HG03045 (cell line): ENCODE measurements around the gene ZG16B.

Experiments
- ATAC-seq: cut with Tn5 transposase; IDR thresholded peaks from one replicate; pipeline ENCODE4 v1.9.1; 2021; ENCODE audit warnings: mild to moderate bottlenecking, moderate library complexity; ENCODE audit not compliant: unreplicated experiment

ZG16B gene

GRCh38 chr16:2860826-2861567 lies 30.9 kb downstream of the ZG16B start:
- no peak for ATAC-seq

DNA sequence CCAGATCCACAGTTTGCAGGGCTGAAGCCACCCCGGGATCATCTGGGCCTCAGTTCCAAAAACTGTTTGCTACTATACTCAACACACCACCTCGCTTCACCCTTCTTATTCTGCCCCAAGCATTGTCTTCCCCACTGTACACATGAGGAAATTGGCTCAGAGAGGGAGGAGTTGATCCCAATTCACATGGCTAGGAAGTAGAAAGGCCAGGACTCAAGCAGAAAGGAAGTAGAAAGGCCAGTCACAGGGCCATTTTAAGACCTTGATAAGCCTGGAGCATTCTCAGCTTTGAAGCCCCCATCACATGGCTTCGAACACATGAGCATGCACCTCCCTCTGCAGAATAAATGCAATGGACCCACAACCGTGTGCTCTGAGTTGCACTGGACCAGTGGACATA lies 35.5 kb downstream of the ZG16B start:
- no peak for ATAC-seq

DNA sequence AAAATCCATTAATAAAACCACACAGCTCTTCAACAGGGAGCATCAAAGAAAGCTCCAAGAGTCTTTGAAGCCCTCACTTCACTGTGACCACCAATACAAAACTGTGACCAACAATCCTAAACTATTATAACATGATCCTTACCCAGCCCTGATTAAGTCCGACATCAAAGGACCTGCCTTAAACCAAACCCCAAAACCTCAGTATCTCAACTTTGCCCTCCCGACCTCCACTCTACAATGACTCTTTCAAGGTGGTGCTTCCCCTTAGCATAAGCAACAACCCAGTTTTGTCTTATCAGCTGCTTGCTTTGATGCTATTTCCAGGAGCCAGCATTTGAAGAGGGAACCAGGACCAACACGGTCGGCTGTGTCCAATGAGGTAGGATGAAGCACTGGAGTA lies 36.3 kb downstream of the ZG16B start:
- no peak for ATAC-seq

DNA sequence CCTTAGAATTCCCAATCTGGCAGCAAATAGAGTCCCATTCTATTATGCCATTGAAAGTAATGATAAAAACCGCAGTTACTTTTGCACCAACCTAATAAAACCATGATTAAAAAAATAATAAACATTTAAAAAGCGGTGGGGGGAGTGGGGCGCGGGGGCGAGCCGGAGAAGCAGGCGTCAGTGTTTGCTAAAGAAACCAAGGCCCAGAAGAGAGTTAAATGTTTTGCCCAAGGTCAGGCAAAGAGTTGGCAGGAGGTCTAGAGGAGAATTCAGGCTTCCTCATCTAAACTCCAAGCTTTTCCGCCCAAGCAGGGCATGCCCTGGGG lies 37.5 kb downstream of the ZG16B start:
- no peak for ATAC-seq

GRCh38 chr16:2867987-2868789 lies 38.1 kb downstream of the ZG16B start:
- ATAC-seq: peak; percentile 84

DNA sequence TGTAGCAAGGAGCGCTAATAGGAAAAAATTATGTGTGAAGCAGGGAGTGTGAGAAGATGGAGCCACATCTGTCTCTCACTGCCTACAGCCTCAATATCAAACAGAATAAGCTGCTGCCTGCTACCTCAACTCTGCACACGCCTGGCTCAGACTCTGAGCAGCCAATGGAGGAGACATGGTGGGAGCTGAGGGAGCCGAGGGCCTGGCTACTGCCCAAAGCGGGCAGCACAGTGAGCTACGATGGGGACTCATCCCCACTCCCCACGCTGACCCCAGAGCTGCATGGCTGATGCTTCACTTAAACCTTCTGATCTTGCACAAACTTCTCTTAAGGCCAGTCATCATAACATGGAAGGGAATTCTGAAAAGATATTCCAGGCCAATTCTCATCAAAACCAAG lies 41.8 kb downstream of the ZG16B start:
- no peak for ATAC-seq

GRCh38 chr16:2874032-2874911 lies 44.2 kb downstream of the ZG16B start:
- ATAC-seq: no peak

GRCh38 chr16:2874912-2875362 lies 44.8 kb downstream of the ZG16B start:
- ATAC-seq: no peak

DNA sequence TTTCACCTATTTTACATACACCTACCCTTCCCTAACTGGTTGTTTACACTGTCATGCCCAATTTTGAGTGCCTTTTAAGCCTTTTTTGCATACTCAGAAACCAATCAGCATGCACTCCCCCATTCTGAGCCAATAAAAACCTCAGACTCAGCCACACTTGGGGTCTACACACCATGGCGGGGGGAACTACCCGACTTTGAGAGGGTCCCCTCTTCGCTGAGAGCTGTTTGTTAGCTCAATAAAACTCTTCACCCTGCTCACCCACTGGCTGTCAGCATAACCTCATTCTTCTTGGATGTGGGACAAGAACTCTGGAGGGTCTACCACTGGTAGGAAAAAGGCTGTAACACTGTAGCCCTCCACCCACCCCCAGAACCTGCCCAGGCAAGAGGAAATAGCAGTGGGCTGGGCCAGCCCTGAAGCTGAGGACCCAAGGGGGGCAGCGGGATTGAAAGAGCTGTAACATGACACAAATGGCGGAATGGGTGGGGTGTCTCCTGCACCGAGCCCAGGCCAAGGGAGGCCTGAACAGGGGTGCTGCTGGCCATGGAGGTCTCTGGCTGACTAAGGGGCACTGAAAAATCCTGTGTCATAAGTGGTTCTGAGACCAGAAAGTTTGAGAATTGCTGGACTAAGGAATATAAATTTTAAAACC lies 49.9 kb downstream of the ZG16B start:
- no peak for ATAC-seq
